ENCODE results near the gene LRP11.
"Not testable (repeated sequence)": the region's sequence is repeated elsewhere in the genome, so short reads cannot be mapped to it uniquely, and the experiment has no call there.

Gene LRP11

GRCh38 chr6:149863698-149864577 is at the start of gene LRP11:
TSS of gene LRP11 (minus strand) at chr6:149864359. CDS start at chr6:149864020, 339 bp downstream.
- peak; percentile 78 to 90 for DNase-seq (ENCODE audit: low spot score in 2 of 2)
- ATAC-seq = peak; percentile 91
- no peaks in the 10 kb centered on the region for H3K36me3 Mint-ChIP-seq
- H3K27ac Mint-ChIP-seq = no peak within 1 kb of the TSS
- no peaks in the 10 kb centered on the region for H3K9me3 Mint-ChIP-seq
- H3K4me1 Mint-ChIP-seq = peaks cover 6% of the 10 kb centered on the region
- H3K4me3 Mint-ChIP-seq = peak within 1 kb of the TSS; percentile 65

- Mint-ChIP-seq H3K4me1 (no peaks in the 10 kb centered on the region), H3K36me3 (no peaks in the 10 kb centered on the region), H3K9me3 (peaks cover 3% of the 10 kb centered on the region), H3K4me3 (no peak overlapping the region), H3K27ac (no peak overlapping the region)
- ATAC-seq = no peak
- DNase-seq (ENCODE audit: low spot score in 2 of 2) = no peak
Measured at GRCh38 chr6:149913540-149914240, 49.5 kb upstream of the LRP11 start.

GRCh38 chr6:149913085-149913484 is 48.9 kb upstream of the LRP11 start:
- DNase-seq (ENCODE audit: low spot score in 2 of 2) (no peak), ATAC-seq (peak; percentile 33)
- Mint-ChIP-seq H3K27ac (no peak overlapping the region), H3K4me3 (no peak overlapping the region), H3K9me3 (peaks cover 4% of the 10 kb centered on the region), H3K36me3 (no peaks in the 10 kb centered on the region), H3K4me1 (no peaks in the 10 kb centered on the region)

- H3K27ac Mint-ChIP-seq; DNase-seq (ENCODE audit: low spot score in 2 of 2); H3K36me3 Mint-ChIP-seq; H3K4me1 Mint-ChIP-seq; H3K9me3 Mint-ChIP-seq; H3K4me3 Mint-ChIP-seq: not testable (repeated sequence)
- ATAC-seq = peak; percentile 31
Measured at GRCh38 chr6:149912680-149913079, 48.5 kb upstream of the LRP11 start.

GRCh38 chr6:149910721-149911151 is 46.6 kb upstream of the LRP11 start:
- no peaks in the 10 kb centered on the region for H3K36me3 Mint-ChIP-seq

GRCh38 chr6:149909701-149910470 is 45.7 kb upstream of the LRP11 start:
- no peak for ATAC-seq
- H3K4me3 Mint-ChIP-seq = no peak overlapping the region

More at GRCh38 chr6:149910721-149911151, 46.6 kb upstream of the LRP11 start:
- DNase-seq (ENCODE audit: low spot score in 2 of 2) (no peak), ATAC-seq (no peak)
- Mint-ChIP-seq H3K27ac (no peak overlapping the region), H3K4me3 (no peak overlapping the region), H3K9me3 (peaks cover 9% of the 10 kb centered on the region), H3K4me1 (no peaks in the 10 kb centered on the region)

GRCh38 chr6:149908480-149908879 is 44.3 kb upstream of the LRP11 start:
- H3K4me3 Mint-ChIP-seq; H3K36me3 Mint-ChIP-seq; ATAC-seq; H3K27ac Mint-ChIP-seq; H3K9me3 Mint-ChIP-seq; DNase-seq (ENCODE audit: low spot score in 2 of 2); H3K4me1 Mint-ChIP-seq: not testable (repeated sequence)

More at GRCh38 chr6:149909701-149910470, 45.7 kb upstream of the LRP11 start:
- no peak overlapping the region for H3K27ac Mint-ChIP-seq
- H3K36me3 Mint-ChIP-seq = no peaks in the 10 kb centered on the region
- no peak for DNase-seq (ENCODE audit: low spot score in 2 of 2)
- no peaks in the 10 kb centered on the region for H3K4me1 Mint-ChIP-seq
- H3K9me3 Mint-ChIP-seq = peaks cover 9% of the 10 kb centered on the region

GRCh38 chr6:149907317-149907716 is 43.2 kb upstream of the LRP11 start:
- Mint-ChIP-seq H3K4me3 (no peak overlapping the region), H3K9me3 (peaks cover 9% of the 10 kb centered on the region), H3K4me1 (no peaks in the 10 kb centered on the region), H3K27ac (no peak overlapping the region), H3K36me3 (no peaks in the 10 kb centered on the region)
- ATAC-seq (no peak), DNase-seq (ENCODE audit: low spot score in 2 of 2) (no peak)

GRCh38 chr6:149906405-149906804 is 42.2 kb upstream of the LRP11 start:
- Mint-ChIP-seq H3K9me3 (peaks cover 9% of the 10 kb centered on the region), H3K4me1 (no peaks in the 10 kb centered on the region), H3K36me3 (no peaks in the 10 kb centered on the region), H3K27ac (no peak overlapping the region), H3K4me3 (no peak overlapping the region)
- ATAC-seq (no peak), DNase-seq (ENCODE audit: low spot score in 2 of 2) (no peak)

GRCh38 chr6:149905911-149906371 is 41.8 kb upstream of the LRP11 start:
- DNase-seq (ENCODE audit: low spot score in 2 of 2) (no peak), ATAC-seq (no peak)
- H3K9me3 Mint-ChIP-seq = peaks cover 9% of the 10 kb centered on the region
- no peak overlapping the region for H3K4me3 Mint-ChIP-seq
- H3K27ac Mint-ChIP-seq = no peak overlapping the region
- no peaks in the 10 kb centered on the region for H3K4me1 Mint-ChIP-seq
- no peaks in the 10 kb centered on the region for H3K36me3 Mint-ChIP-seq

GRCh38 chr6:149905371-149905910 is 41.3 kb upstream of the LRP11 start:
- Mint-ChIP-seq H3K4me3 (no peak overlapping the region), H3K4me1 (no peaks in the 10 kb centered on the region), H3K27ac (no peak overlapping the region), H3K9me3 (peaks cover 9% of the 10 kb centered on the region), H3K36me3 (no peaks in the 10 kb centered on the region)
- ATAC-seq (no peak), DNase-seq (ENCODE audit: low spot score in 2 of 2) (no peak)

- H3K27ac Mint-ChIP-seq = no peak overlapping the region
- no peak overlapping the region for H3K4me3 Mint-ChIP-seq
- DNase-seq (ENCODE audit: low spot score in 2 of 2) (no peak), ATAC-seq (no peak)
- H3K4me1 Mint-ChIP-seq = no peaks in the 10 kb centered on the region
- no peaks in the 10 kb centered on the region for H3K36me3 Mint-ChIP-seq
- peaks cover 9% of the 10 kb centered on the region for H3K9me3 Mint-ChIP-seq
Measured at GRCh38 chr6:149904661-149905370, 40.7 kb upstream of the LRP11 start.

- Mint-ChIP-seq H3K36me3 (no peaks in the 10 kb centered on the region), H3K4me3 (no peak overlapping the region), H3K9me3 (peaks cover 9% of the 10 kb centered on the region), H3K27ac (no peak overlapping the region), H3K4me1 (peaks cover 4% of the 10 kb centered on the region)
- no peak for DNase-seq (ENCODE audit: low spot score in 2 of 2)
- ATAC-seq = no peak
Measured at GRCh38 chr6:149903938-149904611, 39.9 kb upstream of the LRP11 start.

Measured in stimulated activated effector memory CD8-positive, alpha-beta T cell treated with anti-CD3 and anti-CD28 coated beads, Interleukin-12 subunit alpha, Interleukin-12 subunit beta, amount 100 ng/mL, for 72 hours (primary cell).